HG03432 (cell line): ENCODE data around the gene ARNT2.

ENCODE experiments used
- ATAC-seq: cut with Tn5 transposase; IDR thresholded peaks from one replicate; pipeline ENCODE4 v1.9.1; 2021; ENCODE audit warnings: mild to moderate bottlenecking, moderate library complexity; ENCODE audit not compliant: unreplicated experiment

ARNT2 gene

GRCh38 chr15:80441041-80441440 is 36.9 kb downstream of the ARNT2 start:
- no peak for ATAC-seq

- ATAC-seq = no peak
These were observed 37.5 kb downstream of the ARNT2 start for GRCh38 chr15:80441714-80442113.

DNA sequence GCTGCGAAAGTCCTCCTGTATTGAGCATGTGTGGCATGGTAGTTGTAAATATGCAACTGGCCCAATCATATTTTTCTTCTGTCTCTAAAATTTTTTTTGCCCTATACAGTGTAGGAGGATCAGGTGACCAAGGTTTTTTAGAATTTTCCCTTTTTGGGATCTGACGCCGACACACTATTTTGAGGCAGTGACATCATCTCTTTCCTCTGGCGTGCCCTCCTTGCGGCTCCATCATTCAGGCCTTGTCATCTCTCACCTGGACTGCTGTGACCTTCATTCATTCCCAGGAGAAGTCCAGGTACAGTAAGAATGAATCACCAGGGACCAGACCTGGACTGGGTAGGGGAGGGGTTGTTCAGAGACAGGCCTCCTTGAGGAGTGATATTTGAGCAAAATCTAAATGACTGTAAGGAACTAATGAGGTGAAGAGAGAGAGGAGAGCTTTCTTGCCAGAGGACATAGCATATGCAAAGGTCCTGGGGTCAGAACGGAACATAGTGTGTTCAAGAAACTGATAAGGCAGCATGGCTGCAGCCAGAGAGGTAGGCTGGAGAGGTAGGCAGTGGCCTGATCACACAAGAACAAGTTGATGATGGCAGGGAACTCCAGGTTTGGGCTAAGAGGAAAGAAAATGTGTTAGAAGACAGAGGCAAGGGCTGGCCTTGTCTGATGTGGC is 38.7 kb downstream of the ARNT2 start:
- ATAC-seq = no peak

DNA sequence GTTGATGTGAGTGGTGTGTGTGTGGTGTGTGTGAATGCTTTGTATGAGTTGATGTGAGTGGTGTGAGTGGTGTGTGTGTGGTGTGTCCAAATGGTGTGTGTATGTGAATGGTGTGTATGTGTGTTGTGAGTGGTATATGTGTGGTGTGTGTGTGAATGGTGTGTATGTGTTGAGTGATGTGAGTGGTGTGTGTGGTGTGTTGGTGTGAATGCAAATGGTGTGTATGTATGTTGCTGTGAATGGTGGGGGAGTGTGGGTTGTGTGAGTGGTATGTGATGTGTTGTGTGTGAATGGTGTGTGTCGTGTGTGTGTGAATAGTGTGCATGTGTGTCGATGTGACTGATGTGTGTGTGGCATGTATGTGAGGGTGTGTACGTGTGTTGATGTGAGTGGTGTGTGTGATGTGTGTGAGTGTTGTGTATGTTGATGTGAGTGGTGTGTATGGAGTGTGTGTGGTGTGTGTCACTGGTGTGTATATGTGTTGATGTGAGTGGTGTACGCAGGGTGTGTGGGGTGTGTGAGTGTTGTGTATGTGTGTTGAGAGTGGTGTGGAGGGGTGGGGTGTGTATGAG is 40.6 kb downstream of the ARNT2 start:
- no peak for ATAC-seq

- ATAC-seq = no peak
These were observed 41.3 kb downstream of the ARNT2 start for GRCh38 chr15:80445300-80446041.

GRCh38 chr15:80447077-80447476 is 42.9 kb downstream of the ARNT2 start:
- no peak for ATAC-seq

DNA sequence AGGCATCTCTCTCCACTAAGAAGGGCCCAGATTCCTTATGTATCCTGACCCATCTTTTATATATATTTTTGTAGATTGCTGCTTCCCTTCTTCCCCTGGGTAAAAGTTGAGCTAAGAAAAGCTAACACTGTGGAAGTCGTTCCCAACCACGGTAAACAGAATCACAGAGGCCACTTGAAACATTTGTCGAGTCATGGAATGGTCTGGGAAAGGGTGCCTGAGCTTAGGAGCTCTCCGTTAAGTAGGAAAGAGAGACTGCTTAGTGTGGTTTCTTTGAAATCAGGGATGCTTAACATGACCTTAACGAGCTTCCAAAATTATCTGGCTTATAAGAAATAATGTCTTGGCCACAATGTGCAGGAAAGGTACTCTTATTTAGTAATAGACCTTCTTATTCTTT is 45.6 kb downstream of the ARNT2 start:
- ATAC-seq = no peak

DNA sequence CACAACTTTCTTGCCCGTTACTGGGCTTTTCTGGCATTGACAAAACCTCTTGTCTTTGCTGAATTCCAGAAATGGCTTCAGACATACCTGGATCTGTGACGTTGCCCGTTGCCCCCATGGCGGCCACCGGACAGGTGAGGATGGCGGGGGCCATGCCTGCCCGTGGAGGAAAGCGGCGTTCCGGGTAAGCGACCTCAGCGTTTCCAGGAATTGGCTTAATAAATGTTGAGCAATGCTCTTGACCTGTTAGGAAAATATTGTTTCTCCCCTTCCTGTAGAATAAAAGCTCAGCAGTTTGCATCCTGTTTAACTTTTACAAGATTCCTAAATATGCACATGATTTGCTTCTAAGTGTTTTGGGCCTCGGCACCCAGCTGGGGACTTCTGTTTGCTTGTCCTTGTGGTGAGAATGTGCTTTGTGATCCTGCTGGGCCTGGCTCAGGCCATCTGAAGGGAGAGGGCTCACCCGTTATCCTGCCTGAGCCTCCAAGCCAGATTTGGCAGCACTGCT is 46.7 kb downstream of the ARNT2 start:
- no peak for ATAC-seq

- ATAC-seq = no peak
These were observed 48.0 kb downstream of the ARNT2 start for GRCh38 chr15:80452166-80452565.

DNA sequence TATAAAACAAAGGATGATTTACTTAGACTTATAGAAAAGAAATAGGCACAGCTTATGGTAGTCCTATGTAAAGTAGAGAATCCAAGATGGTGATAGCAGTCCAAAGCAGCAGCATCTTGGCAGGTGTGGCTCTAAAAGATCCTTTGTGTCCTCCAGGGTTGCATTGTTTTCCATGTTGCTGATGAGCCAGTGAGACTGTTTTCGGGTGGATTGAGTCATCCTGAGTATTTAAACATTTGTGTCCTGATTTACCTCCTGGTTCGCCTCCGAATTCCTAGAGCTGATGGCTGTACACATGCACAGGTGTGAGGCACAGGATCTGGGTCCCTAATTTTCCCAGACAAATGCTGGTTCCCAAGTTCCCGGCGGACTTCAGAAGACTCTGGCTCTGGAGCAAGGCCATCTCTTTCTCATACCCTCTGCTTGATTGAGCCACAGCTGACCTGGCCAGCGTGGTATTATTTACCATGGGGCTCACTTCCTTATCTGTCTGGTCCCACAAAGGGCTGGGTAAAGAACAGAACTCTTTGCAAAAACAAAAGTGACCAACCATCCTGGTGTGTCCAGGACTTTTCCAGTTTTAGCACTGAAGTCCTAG is 51.0 kb downstream of the ARNT2 start:
- no peak for ATAC-seq

- no peak for ATAC-seq
These were observed 51.7 kb downstream of the ARNT2 start for GRCh38 chr15:80455668-80456442.

GRCh38 chr15:80456517-80457492 is 52.6 kb downstream of the ARNT2 start:
- no peak for ATAC-seq

- no peak for ATAC-seq
These were observed 53.7 kb downstream of the ARNT2 start for GRCh38 chr15:80457896-80458295.

GRCh38 chr15:80458580-80458979 is 54.4 kb downstream of the ARNT2 start:
- no peak for ATAC-seq

- no peak for ATAC-seq
These were observed 55.2 kb downstream of the ARNT2 start for GRCh38 chr15:80459380-80459779.

DNA sequence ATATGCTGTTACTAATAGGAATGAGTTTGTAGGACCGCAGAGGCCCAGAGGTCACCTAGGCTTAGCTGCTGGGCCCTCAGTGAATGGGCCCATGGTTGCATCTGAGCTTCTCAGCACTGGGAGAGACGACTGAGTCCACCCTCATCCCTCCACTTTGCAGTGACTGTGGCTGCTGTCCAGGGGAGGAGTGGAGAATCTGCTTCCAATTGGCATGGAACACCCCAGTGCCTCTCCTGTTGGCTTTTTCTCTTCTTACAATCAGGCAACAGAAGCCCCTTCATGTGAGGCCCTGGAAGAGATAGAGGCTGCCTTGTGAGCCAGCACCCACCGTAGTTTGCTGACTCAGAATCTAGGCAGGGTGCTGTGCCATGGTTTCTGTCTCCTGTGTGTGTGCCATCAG is 55.6 kb downstream of the ARNT2 start:
- no peak for ATAC-seq

GRCh38 chr15:80461356-80462095 is 57.3 kb downstream of the ARNT2 start:
- ATAC-seq = no peak

- no peak for ATAC-seq
These were observed 57.9 kb downstream of the ARNT2 start for GRCh38 chr15:80462111-80462510.
